ENCODE results near the gene UGT1A8. TPM values are rescaled to one million over a fixed set of nuclear protein-coding genes. Genes with fewer than 3 reads are reported as not detected.

UGT1A8 gene
- total and polyA plus RNA-seq, 7 donors, result 1.8 to 8.8 (median 7.4) TPM; not detected in 4

- Histone ChIP-seq H3K27me3 (no peaks in the 10 kb centered on the region), H3K36me3 (no peaks in the 10 kb centered on the region), H3K27ac (no peak within 1 kb of the TSS), H3K4me1 (no peaks in the 10 kb centered on the region), H3K4me3 (no peak within 1 kb of the TSS), H3K9me3 (no peaks in the 10 kb centered on the region)
- 92 to 95% methylated on average over 5 of the region's 5 CpGs for WGBS, 2 donors
- no peak for DNase-seq
- TF ChIP-seq CTCF (IDR thresholded peaks at IDR 0.05), result no peak
- TF ChIP-seq POLR2A (IDR thresholded peaks at IDR 0.05), result no peak
- no peak for TF ChIP-seq POLR2AphosphoS5 (IDR thresholded peaks at IDR 0.05)
- no peak for TF ChIP-seq EP300 (IDR thresholded peaks at IDR 0.05)
- intact Hi-C loops (cut with DNase I), result no loop called here
Measured at GRCh38 chr2:233671290-233672161, 54.1 kb downstream of the UGT1A8 start, which contains the start of gene UGT1A9. Gene UGT1A9 (plus strand): TSS chr2:233671898. CDS start chr2:233671935, 37 bp downstream.

- intact Hi-C loops (cut with DNase I), result no loop called here
- WGBS, 2 donors, result 76 to 80% methylated on average over 3 of the region's 3 CpGs
- Histone ChIP-seq H3K36me3 (no peaks in the 10 kb centered on the region), H3K27ac (no peak overlapping the region), H3K27me3 (no peaks in the 10 kb centered on the region), H3K4me3 (no peak overlapping the region), H3K9me3 (no peaks in the 10 kb centered on the region), H3K4me1 (no peaks in the 10 kb centered on the region)
- TF ChIP-seq POLR2AphosphoS5 (IDR thresholded peaks at IDR 0.05), result no peak
- no peak for TF ChIP-seq EP300 (IDR thresholded peaks at IDR 0.05)
- no peak for TF ChIP-seq CTCF (IDR thresholded peaks at IDR 0.05)
- DNase-seq, result no peak
Measured at GRCh38 chr2:233672886-233673285, 55.5 kb downstream of the UGT1A8 start.

- Histone ChIP-seq H3K27me3 (no peaks in the 10 kb centered on the region), H3K27ac (no peak overlapping the region), H3K4me3 (no peak overlapping the region), H3K4me1 (no peaks in the 10 kb centered on the region), H3K36me3 (no peaks in the 10 kb centered on the region), H3K9me3 (no peaks in the 10 kb centered on the region)
- TF ChIP-seq POLR2A (IDR thresholded peaks at IDR 0.05) (no peak), POLR2AphosphoS5 (IDR thresholded peaks at IDR 0.05) (no peak), EP300 (IDR thresholded peaks at IDR 0.05) (no peak), CTCF (IDR thresholded peaks at IDR 0.05) (no peak)
- intact Hi-C loops (cut with DNase I), result no loop called here
- no peak for DNase-seq
Measured at GRCh38 chr2:233673896-233674295, 56.5 kb downstream of the UGT1A8 start.

GRCh38 chr2:233674314-233674713 lies 56.9 kb downstream of the UGT1A8 start:
- intact Hi-C loops (cut with DNase I), result no loop called here
- 37 to 42% methylated on average over 1 of the region's 1 CpG for WGBS, 2 donors
- TF ChIP-seq POLR2AphosphoS5 (IDR thresholded peaks at IDR 0.05) (no peak), EP300 (IDR thresholded peaks at IDR 0.05) (no peak), POLR2A (IDR thresholded peaks at IDR 0.05) (no peak), CTCF (IDR thresholded peaks at IDR 0.05) (no peak)

More at GRCh38 chr2:233674314-233674713, 56.9 kb downstream of the UGT1A8 start:
- no peaks in the 10 kb centered on the region for H3K9me3 ChIP-seq
- H3K27me3 ChIP-seq, result no peaks in the 10 kb centered on the region
- no peaks in the 10 kb centered on the region for H3K4me1 ChIP-seq
- no peak for DNase-seq
- H3K27ac ChIP-seq, result no peak overlapping the region
- no peak overlapping the region for H3K4me3 ChIP-seq
- no peaks in the 10 kb centered on the region for H3K36me3 ChIP-seq

Data from sigmoid colon (tissue), 7 donors.